Hepatocyte (in vitro differentiated cells): Measurements from ENCODE around the gene PRKCI.

ENCODE experiments used
- EZH2phosphoT487 ChIP-seq: fragments of 200-600 bp; sonication (generic); IDR thresholded peaks from one replicate; pipeline ENCODE4 v1.6.1; 2018; ENCODE audit warnings: antibody characterized with exemption, mild to moderate bottlenecking, low read depth, moderate library complexity; ENCODE audit not compliant: unreplicated experiment, severe bottlenecking
- TF ChIP-seq, protein P1 (sequence below): fragments of 200-600 bp; sonication (generic); IDR thresholded peaks from 2 replicates; pipeline ENCODE4 v1.5.1; 2016; ENCODE audit warnings: antibody characterized with exemption, mild to moderate bottlenecking; ENCODE audit not compliant: poor library complexity

DNA sequence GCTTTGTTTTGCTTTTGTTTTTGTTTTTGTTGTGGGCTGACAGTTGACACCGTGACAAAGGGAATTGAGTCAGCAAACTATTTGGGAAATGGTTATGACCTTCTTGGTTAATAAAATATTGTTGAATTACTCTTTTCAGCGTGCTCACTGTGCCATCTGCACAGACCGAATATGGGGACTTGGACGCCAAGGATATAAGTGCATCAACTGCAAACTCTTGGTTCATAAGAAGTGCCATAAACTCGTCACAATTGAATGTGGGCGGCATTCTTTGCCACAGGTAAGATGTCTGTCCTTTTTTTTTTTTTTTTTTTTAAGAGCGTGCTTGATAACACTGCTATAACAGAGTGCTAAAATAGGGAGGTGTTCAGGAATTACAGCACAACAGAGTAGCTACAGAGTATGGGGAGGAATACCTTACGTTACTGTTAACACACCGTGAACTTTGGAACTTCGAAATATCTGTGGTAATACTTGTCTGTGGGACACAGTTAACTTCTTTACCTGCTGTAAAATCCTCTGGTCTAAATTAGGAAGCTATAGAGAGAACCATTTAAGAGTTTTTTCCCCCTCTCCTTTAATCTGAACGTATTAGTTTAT, 48.2 kb downstream of the PRKCI start:
- TF ChIP-seq, protein P1, sequence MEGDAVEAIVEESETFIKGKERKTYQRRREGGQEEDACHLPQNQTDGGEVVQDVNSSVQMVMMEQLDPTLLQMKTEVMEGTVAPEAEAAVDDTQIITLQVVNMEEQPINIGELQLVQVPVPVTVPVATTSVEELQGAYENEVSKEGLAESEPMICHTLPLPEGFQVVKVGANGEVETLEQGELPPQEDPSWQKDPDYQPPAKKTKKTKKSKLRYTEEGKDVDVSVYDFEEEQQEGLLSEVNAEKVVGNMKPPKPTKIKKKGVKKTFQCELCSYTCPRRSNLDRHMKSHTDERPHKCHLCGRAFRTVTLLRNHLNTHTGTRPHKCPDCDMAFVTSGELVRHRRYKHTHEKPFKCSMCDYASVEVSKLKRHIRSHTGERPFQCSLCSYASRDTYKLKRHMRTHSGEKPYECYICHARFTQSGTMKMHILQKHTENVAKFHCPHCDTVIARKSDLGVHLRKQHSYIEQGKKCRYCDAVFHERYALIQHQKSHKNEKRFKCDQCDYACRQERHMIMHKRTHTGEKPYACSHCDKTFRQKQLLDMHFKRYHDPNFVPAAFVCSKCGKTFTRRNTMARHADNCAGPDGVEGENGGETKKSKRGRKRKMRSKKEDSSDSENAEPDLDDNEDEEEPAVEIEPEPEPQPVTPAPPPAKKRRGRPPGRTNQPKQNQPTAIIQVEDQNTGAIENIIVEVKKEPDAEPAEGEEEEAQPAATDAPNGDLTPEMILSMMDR, result no peak
- no peak for TF ChIP-seq EZH2phosphoT487
